HepG2 (cell line): ENCODE measurements around the gene FLT3LG. TPM values are rescaled to one million over a fixed set of nuclear protein-coding genes. Genes with fewer than 3 reads are reported as not detected.

Experiments
- ADNP ChIP-seq: sonication (generic); formaldehyde crosslinking; IDR thresholded peaks from 2 replicates; pipeline ENCODE4 v1.4.0; 2020; ENCODE audit warnings: missing genetic modification reagents
- ATF1 ChIP-seq: IDR thresholded peaks from 2 replicates; pipeline ENCODE4 v1.6.1; 2016; ENCODE audit warnings: mild to moderate bottlenecking, control low read depth
- BORCS8-MEF2B ChIP-seq: sonication (generic); formaldehyde crosslinking; IDR thresholded peaks from 2 replicates; pipeline ENCODE4 v1.8.0; 2022; ENCODE audit warnings: mild to moderate bottlenecking, missing genetic modification reagents
- FOSL1 ChIP-seq: sonication (generic); formaldehyde crosslinking; IDR thresholded peaks from 2 replicates; pipeline ENCODE4 v1.9.0; 2021; ENCODE audit warnings: missing genetic modification reagents, borderline replicate concordance
- HMG20B ChIP-seq: conservative IDR thresholded peaks from 2 replicates; pipeline ENCODE4 v1.6.1; 2016; ENCODE audit warnings: missing genetic modification reagents, missing compliant biosample characterization
- HNF4A ChIP-seq: sonication (generic); formaldehyde crosslinking; IDR thresholded peaks from 2 replicates; pipeline ENCODE4 v1.4.0; 2020; ENCODE audit warnings: missing genetic modification reagents
- HNRNPLL ChIP-seq: fragments of 200-400 bp; formaldehyde crosslinking; IDR thresholded peaks from 2 replicates; pipeline ENCODE4 v1.6.1; 2017; ENCODE audit warnings: mild to moderate bottlenecking, low read depth, low read length; ENCODE audit not compliant: poor library complexity, severe bottlenecking
- MIER2 ChIP-seq: IDR thresholded peaks from 2 replicates; pipeline ENCODE4 v1.6.1; 2016; ENCODE audit warnings: missing biosample characterization, missing genetic modification reagents
- PHF20 ChIP-seq: sonication (generic); formaldehyde crosslinking; IDR thresholded peaks from 2 replicates; pipeline ENCODE4 v1.5.0; 2020; ENCODE audit warnings: mild to moderate bottlenecking, missing genetic modification reagents
- PRDM10 ChIP-seq: sonication (generic); formaldehyde crosslinking; IDR thresholded peaks from 2 replicates; pipeline ENCODE4 v1.4.0; 2020; ENCODE audit warnings: low read depth, missing genetic modification reagents
- PRMT3 ChIP-seq: sonication (generic); formaldehyde crosslinking; IDR thresholded peaks from 2 replicates; pipeline ENCODE4 v1.8.1; 2022; ENCODE audit warnings: low read depth, mild to moderate bottlenecking, moderate library complexity, missing genetic modification reagents, borderline replicate concordance
- RBM22 ChIP-seq: fragments of 200-400 bp; formaldehyde crosslinking; optimal IDR thresholded peaks from 2 replicates; pipeline ENCODE3; 2017; ENCODE audit warnings: mild to moderate bottlenecking, low read length, moderate library complexity
- REPIN1 ChIP-seq: sonication (generic); formaldehyde crosslinking; IDR thresholded peaks from 2 replicates; pipeline ENCODE4 v1.8.0; 2022; ENCODE audit warnings: missing genetic modification reagents, low read depth, mild to moderate bottlenecking, borderline replicate concordance
- SCMH1 ChIP-seq: sonication (generic); formaldehyde crosslinking; IDR thresholded peaks from 2 replicates; pipeline ENCODE4 v1.9.0; 2021; ENCODE audit warnings: missing genetic modification reagents, mild to moderate bottlenecking, borderline replicate concordance
- SRSF1 ChIP-seq: fragments of 200-400 bp; formaldehyde crosslinking; optimal IDR thresholded peaks from 2 replicates; pipeline ENCODE3; 2017; ENCODE audit warnings: mild to moderate bottlenecking, low read depth, low read length, moderate library complexity
- TEAD2 ChIP-seq: sonication (generic); formaldehyde crosslinking; IDR thresholded peaks from 2 replicates; pipeline ENCODE4 v1.9.0; 2021; ENCODE audit warnings: missing genetic modification reagents
- YY1 ChIP-seq: IDR thresholded peaks from 2 replicates; pipeline ENCODE4 v1.6.1; 2011; ENCODE audit warnings: low read length, low read depth, moderate library complexity, mild to moderate bottlenecking; ENCODE audit not compliant: insufficient read depth, insufficient replicate concordance
- ZNF225 ChIP-seq: sonication (generic); formaldehyde crosslinking; IDR thresholded peaks from 2 replicates; pipeline ENCODE4 v1.4.0; 2020; ENCODE audit warnings: mild to moderate bottlenecking, missing genetic modification reagents
- ZNF251 ChIP-seq: sonication (generic); formaldehyde crosslinking; IDR thresholded peaks from 2 replicates; pipeline ENCODE4 v1.9.0; 2021; ENCODE audit warnings: mild to moderate bottlenecking, missing genetic modification reagents
- ZNF333 ChIP-seq: sonication (generic); formaldehyde crosslinking; IDR thresholded peaks from 2 replicates; pipeline ENCODE4 v1.4.0; 2020; ENCODE audit warnings: mild to moderate bottlenecking, missing genetic modification reagents, borderline replicate concordance
- ZNF432 ChIP-seq: sonication (generic); formaldehyde crosslinking; IDR thresholded peaks from 2 replicates; pipeline ENCODE4 v1.5.0; 2020; ENCODE audit warnings: missing genetic modification reagents, mild to moderate bottlenecking, borderline replicate concordance
- ZNF550 ChIP-seq: sonication (generic); formaldehyde crosslinking; IDR thresholded peaks from 2 replicates; pipeline ENCODE4 v1.4.0; 2020; ENCODE audit warnings: mild to moderate bottlenecking, missing genetic modification reagents, borderline replicate concordance
- ZNF563 ChIP-seq: sonication (generic); formaldehyde crosslinking; IDR thresholded peaks from 2 replicates; pipeline ENCODE4 v1.8.0; 2022; ENCODE audit warnings: mild to moderate bottlenecking, moderate library complexity, missing genetic modification reagents
- ZNF619 ChIP-seq: sonication (generic); formaldehyde crosslinking; IDR thresholded peaks from 2 replicates; pipeline ENCODE4 v1.4.0; 2020; ENCODE audit warnings: mild to moderate bottlenecking, missing genetic modification reagents
- ZNF720 ChIP-seq: sonication (generic); formaldehyde crosslinking; IDR thresholded peaks from 2 replicates; pipeline ENCODE4 v1.4.0; 2020; ENCODE audit warnings: missing genetic modification reagents
- ZNF749 ChIP-seq: sonication (generic); formaldehyde crosslinking; IDR thresholded peaks from 2 replicates; pipeline ENCODE4 v1.8.0; 2022; ENCODE audit warnings: mild to moderate bottlenecking, missing genetic modification reagents, moderate library complexity, borderline replicate concordance
- ZNF776 ChIP-seq: sonication (generic); formaldehyde crosslinking; IDR thresholded peaks from 2 replicates; pipeline ENCODE4 v1.4.0; 2020; ENCODE audit warnings: mild to moderate bottlenecking, missing genetic modification reagents
- ZNF782 ChIP-seq: sonication (generic); formaldehyde crosslinking; IDR thresholded peaks from 2 replicates; pipeline ENCODE4 v1.4.0; 2020; ENCODE audit warnings: missing genetic modification reagents, mild to moderate bottlenecking, borderline replicate concordance
- ZNF83 ChIP-seq: sonication (generic); formaldehyde crosslinking; IDR thresholded peaks from 2 replicates; pipeline ENCODE4 v1.4.0; 2020; ENCODE audit warnings: missing genetic modification reagents, mild to moderate bottlenecking, borderline replicate concordance
- polyA plus RNA-seq, 8 experiments: library from polyadenylated mRNA; depleted of rRNA in 3 of 8; stranded (reverse) in 7 of 8; unstranded in 1 of 8; fragments of >200 nt; fragmentation: Illumina TruSeq in 4 of 8; extraction: Trizol in 4 of 8; gene quantifications; 2 replicates each; pipeline versions ENCODE4 v1.2.1 to v1.2.3, GENCODE V29; 2011 to 2016; ENCODE audit warnings: low read depth in 4 of 8, missing spikeins in 1 of 8, mixed read lengths in 1 of 8; ENCODE audit not compliant: insufficient read depth in 1 of 8
- total RNA-seq, 5 experiments: library from RNA; depleted of rRNA; stranded (reverse); fragments of >200 nt; fragmentation: Illumina TruSeq; extraction: Trizol; gene quantifications; 2 replicates each; pipeline ENCODE4 v1.2.3, GENCODE V29; 2016; ENCODE audit warnings: low read depth in 1 of 5

Gene FLT3LG
- total and polyA plus RNA-seq, 2 of the 13 experiments (the other 11 are each of a cell fraction or from before 2014, with no cell fraction given), result 1.5 to 2.6 TPM

- no peak; the same call in 1 of the 2 replicates for TF ChIP-seq ATF1 (CRISPR knock-in tag)
- TF ChIP-seq ZNF225, result no peak
- TF ChIP-seq BORCS8-MEF2B (CRISPR knock-in tag), result no peak
- TF ChIP-seq TEAD2 (CRISPR knock-in tag), result no peak
- no peak for TF ChIP-seq SRSF1
- no peak; the same call in 1 of the 2 replicates for TF ChIP-seq HNF4A (CRISPR knock-in tag)
- peak; percentile 87 for TF ChIP-seq HNRNPLL
- TF ChIP-seq REPIN1 (CRISPR knock-in tag), result peak; percentile 21; the same call in 1 of the 2 replicates
- no peak for TF ChIP-seq ZNF749 (CRISPR knock-in tag)
- no peak for TF ChIP-seq ZNF550 (CRISPR knock-in tag)
- peak; percentile 100 for TF ChIP-seq ZNF563 (CRISPR knock-in tag)
- no peak for TF ChIP-seq SCMH1
- no peak for TF ChIP-seq PRMT3 (CRISPR knock-in tag)
- TF ChIP-seq PHF20 (CRISPR knock-in tag), result peak; percentile 90
- no peak; the same call in 1 of the 2 replicates for TF ChIP-seq ADNP (CRISPR knock-in tag)
- no peak for TF ChIP-seq MIER2 (CRISPR knock-in tag)
- peak; percentile 90 for TF ChIP-seq ZNF333
- TF ChIP-seq ZNF251, result no peak
- TF ChIP-seq RBM22, result no peak
- TF ChIP-seq PRDM10 (CRISPR knock-in tag), result no peak
- no peak for TF ChIP-seq FOSL1
- TF ChIP-seq YY1, result peak; percentile 54
- peak; percentile 70 for TF ChIP-seq ZNF619 (CRISPR knock-in tag)
- TF ChIP-seq ZNF432 (CRISPR knock-in tag), result no peak
- TF ChIP-seq ZNF782 (CRISPR knock-in tag), result no peak
- peak; percentile 66; the same call in 1 of the 2 replicates for TF ChIP-seq ZNF776 (CRISPR knock-in tag)
- TF ChIP-seq HMG20B (CRISPR knock-in tag), result no peak
- TF ChIP-seq ZNF720 (CRISPR knock-in tag), result no peak
- TF ChIP-seq ZNF83 (CRISPR knock-in tag), result no peak
Observed at GRCh38 chr19:49453013-49453756, 20.8 kb upstream of the FLT3LG start, which contains the start of gene ALDH16A1 (continued).
